Mesenteric fat pad (tissue), 1 donor: Measurements from ENCODE around the gene RBM26. TPM values are rescaled to one million over a fixed set of nuclear protein-coding genes. Genes with fewer than 3 reads are reported as not detected.
"Not testable (repeated sequence)": the region's sequence is repeated elsewhere in the genome, so short reads cannot be mapped to it uniquely, and the experiment has no call there.

Experiments used
- DNase-seq: peaks from one replicate; pipeline ENCODE4 v3.0.0-alpha.2; 2020; ENCODE audit warnings: low spot score
- total RNA-seq: library from RNA; stranded (reverse); fragmentation: NEBNext Ultra II Directional; extraction: Animal tissue kit (Norgen Biotek cat#: 25700); gene quantifications from one replicate; pipeline ENCODE4 v1.2.1, GENCODE V29; 2021
- donor health status: DM: yes; HTN: yes; CAD: no.

Gene RBM26
- total RNA-seq, 1 donor from 2014 or later = 32.2 TPM

GRCh38 chr13:79386125-79386826, 19.8 kb downstream of the RBM26 start:
- DNase-seq = no peak

- no peak for DNase-seq
These were observed 20.4 kb downstream of the RBM26 start for GRCh38 chr13:79385694-79386093.

GRCh38 chr13:79384022-79384610, 21.9 kb downstream of the RBM26 start:
- DNase-seq = no peak

GRCh38 chr13:79382545-79383275, 23.3 kb downstream of the RBM26 start:
- DNase-seq = no peak

- DNase-seq = no peak
These were observed 25.1 kb downstream of the RBM26 start for GRCh38 chr13:79380997-79381396.

GRCh38 chr13:79379274-79379673, 26.8 kb downstream of the RBM26 start:
- DNase-seq = no peak

- no peak for DNase-seq
These were observed 29.2 kb downstream of the RBM26 start for GRCh38 chr13:79376843-79377242.

GRCh38 chr13:79374578-79374977, 31.5 kb downstream of the RBM26 start:
- no peak for DNase-seq

- DNase-seq = no peak
These were observed 32.1 kb downstream of the RBM26 start for GRCh38 chr13:79373916-79374315.

- DNase-seq = no peak
These were observed 36.8 kb downstream of the RBM26 start for GRCh38 chr13:79369226-79369625.

GRCh38 chr13:79365981-79366380, 40.1 kb downstream of the RBM26 start:
- no peak for DNase-seq

GRCh38 chr13:79361299-79361698, 44.8 kb downstream of the RBM26 start:
- no peak for DNase-seq

- DNase-seq = no peak
These were observed 46.0 kb downstream of the RBM26 start for GRCh38 chr13:79360095-79360494.

GRCh38 chr13:79359064-79359463, 47.0 kb downstream of the RBM26 start:
- DNase-seq = no peak

- no peak for DNase-seq
These were observed 51.8 kb downstream of the RBM26 start for GRCh38 chr13:79354285-79354684.

- no peak for DNase-seq
These were observed 52.4 kb downstream of the RBM26 start for GRCh38 chr13:79353693-79354092.

- DNase-seq = no peak
These were observed 53.9 kb downstream of the RBM26 start for GRCh38 chr13:79352107-79352506.

- DNase-seq = not testable (repeated sequence)
These were observed 56.4 kb downstream of the RBM26 start for GRCh38 chr13:79349608-79350007.

GRCh38 chr13:79349011-79349410, 57.0 kb downstream of the RBM26 start:
- DNase-seq = no peak

GRCh38 chr13:79346300-79346914, 59.6 kb downstream of the RBM26 start:
- DNase-seq = no peak

- DNase-seq = no peak
These were observed 64.9 kb downstream of the RBM26 start for GRCh38 chr13:79341202-79341601.

GRCh38 chr13:79340490-79340889, 65.6 kb downstream of the RBM26 start:
- DNase-seq = no peak
